Body of pancreas (tissue), 4 donors: Measurements from ENCODE around the gene SMARCA2. TPM values are rescaled to one million over a fixed set of nuclear protein-coding genes. Genes with fewer than 3 reads are reported as not detected.

Experiments
- ATAC-seq: fragments of 150-250 bp; one replicate; pipeline ENCODE4 v1.9.1; 2016
- DNase-seq, 4 donors: peaks; one replicate each; pipeline ENCODE4 v3.0.0-alpha.2; 2019
- H3K27ac ChIP-seq, 4 donors: fragments of 200-600 bp; sonication (generic); 1 replicate in 3 of 4; 2 replicates in 1 of 4; pipeline versions ENCODE4 v1.5.1 to v1.6.1; 2016 to 2019; ENCODE audit warnings: mild to moderate bottlenecking in 1 of 4, mixed read lengths in 1 of 4, moderate library complexity in 1 of 4
- H3K27me3 ChIP-seq, 2 donors: fragments of 200-600 bp; sonication (generic); one replicate each; pipeline ENCODE4 v1.6.0; 2016; ENCODE audit warnings: mild to moderate bottlenecking in 1 of 2
- H3K36me3 ChIP-seq, 2 donors: fragments of 200-600 bp; sonication (generic); replicated peaks in 1 of 2; 2 replicates each; pipeline ENCODE4 v1.5.1; 2016; ENCODE audit warnings: low read depth in 2 of 2; ENCODE audit not compliant: insufficient read depth in 1 of 2
- H3K4me1 ChIP-seq: fragments of 200-600 bp; sonication (generic); one replicate; pipeline ENCODE4 v1.6.0; 2016
- H3K4me3 ChIP-seq, 2 donors: fragments of 200-600 bp; sonication (generic); 1 replicate in 1 of 2; 2 replicates in 1 of 2; pipeline ENCODE4 v1.5.1; 2016 to 2019
- H3K9me3 ChIP-seq, 3 donors: fragments of 200-600 bp; sonication (generic); 1 replicate in 2 of 3; 2 replicates in 1 of 3; pipeline ENCODE4 v1.5.1; 2016
- POLR2A ChIP-seq, 3 donors: fragments of 450-650 bp; IDR thresholded peaks; one replicate each; pipeline ENCODE4 v1.6.1; 2016; ENCODE audit warnings: antibody characterized with exemption in 3 of 3, mild to moderate bottlenecking in 2 of 3
- WGBS, 2 donors: methylation state at CpG; one replicate each; pipeline ENCODE4 v1.1.5; 2017; 5-methylcytosine and 5-hydroxymethylcytosine counted together
- intact Hi-C: fragments of 100-400 bp; cut with DNase I; formaldehyde crosslinking; loops from one replicate; pipeline ENCODE4 v1.15.1; 2023
- total RNA-seq, 2 donors: library from RNA; depleted of rRNA; stranded (reverse); fragments of >200 nt; gene quantifications; one replicate each; pipeline ENCODE4 v1.1.0, GENCODE V29; 2016
- TF ChIP-seq, protein P1 (sequence below), 7 experiments: fragments of 450-650 bp in 4 of 7; fragments of 200-600 bp in 3 of 7; sonication (generic) in 3 of 7; IDR thresholded peaks; one replicate each; pipeline ENCODE4 v1.5.1; 2016 to 2019; ENCODE audit warnings: antibody characterized with exemption in 7 of 7

SMARCA2 gene
- total RNA-seq, 2 donors from 2014 or later, result 83.8 to 117 TPM

DNA sequence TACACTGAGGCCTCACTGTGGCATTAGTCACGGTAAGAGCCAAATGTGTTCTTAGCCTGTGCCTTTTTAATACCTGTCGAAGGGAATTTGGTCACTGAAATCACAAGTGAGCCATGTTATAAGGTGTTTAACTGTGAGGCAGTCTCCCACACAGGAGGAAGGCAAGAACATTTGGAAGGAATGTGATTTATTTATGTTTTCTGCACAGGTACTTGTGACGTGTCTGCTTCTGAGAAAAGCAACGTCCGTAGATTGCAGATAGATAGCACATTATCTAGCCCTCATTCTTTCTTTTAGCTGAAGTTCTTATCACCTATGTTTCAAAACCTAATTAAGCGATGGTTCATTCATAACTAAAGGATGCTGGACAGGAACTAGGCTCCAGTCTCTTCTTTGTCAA is 19.0 kb upstream of the SMARCA2 start:
- intact Hi-C loops, result no loop called here
- no peaks in the 10 kb centered on the region for H3K9me3 ChIP-seq
- no peaks in the 10 kb centered on the region for H3K4me1 ChIP-seq
- DNase-seq (no peak), ATAC-seq (no peak)
- TF ChIP-seq, protein P1, sequence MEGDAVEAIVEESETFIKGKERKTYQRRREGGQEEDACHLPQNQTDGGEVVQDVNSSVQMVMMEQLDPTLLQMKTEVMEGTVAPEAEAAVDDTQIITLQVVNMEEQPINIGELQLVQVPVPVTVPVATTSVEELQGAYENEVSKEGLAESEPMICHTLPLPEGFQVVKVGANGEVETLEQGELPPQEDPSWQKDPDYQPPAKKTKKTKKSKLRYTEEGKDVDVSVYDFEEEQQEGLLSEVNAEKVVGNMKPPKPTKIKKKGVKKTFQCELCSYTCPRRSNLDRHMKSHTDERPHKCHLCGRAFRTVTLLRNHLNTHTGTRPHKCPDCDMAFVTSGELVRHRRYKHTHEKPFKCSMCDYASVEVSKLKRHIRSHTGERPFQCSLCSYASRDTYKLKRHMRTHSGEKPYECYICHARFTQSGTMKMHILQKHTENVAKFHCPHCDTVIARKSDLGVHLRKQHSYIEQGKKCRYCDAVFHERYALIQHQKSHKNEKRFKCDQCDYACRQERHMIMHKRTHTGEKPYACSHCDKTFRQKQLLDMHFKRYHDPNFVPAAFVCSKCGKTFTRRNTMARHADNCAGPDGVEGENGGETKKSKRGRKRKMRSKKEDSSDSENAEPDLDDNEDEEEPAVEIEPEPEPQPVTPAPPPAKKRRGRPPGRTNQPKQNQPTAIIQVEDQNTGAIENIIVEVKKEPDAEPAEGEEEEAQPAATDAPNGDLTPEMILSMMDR (IDR thresholded peaks at IDR 0.05), result no peak
- TF ChIP-seq POLR2A (IDR thresholded peaks at IDR 0.05), result no peak
- no peak overlapping the region for H3K27ac ChIP-seq
- 84 to 89% methylated on average over 6 of the region's 6 CpGs for WGBS, 2 donors
- H3K36me3 ChIP-seq, result no peaks in the 10 kb centered on the region
- H3K4me3 ChIP-seq, result no peak overlapping the region
- H3K27me3 ChIP-seq, result no peaks in the 10 kb centered on the region

DNA sequence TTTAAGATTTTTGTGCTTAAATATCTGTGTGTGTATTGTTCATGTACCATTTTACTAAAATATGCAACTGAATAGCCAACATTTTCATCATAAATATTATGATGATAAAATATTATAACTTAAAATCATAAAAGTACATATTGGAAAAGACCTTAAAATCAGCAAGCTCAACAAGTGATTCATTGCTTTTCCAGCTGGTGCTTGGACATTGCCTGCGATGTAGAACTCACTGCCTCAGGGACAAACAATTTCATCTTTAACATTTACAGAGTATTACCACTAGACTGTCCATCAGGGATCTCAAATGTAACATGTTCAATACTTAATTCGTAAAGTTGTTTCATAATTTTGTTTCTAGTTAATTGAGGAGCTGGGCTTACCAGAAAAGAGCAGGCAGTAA is 17.5 kb upstream of the SMARCA2 start:
- Histone ChIP-seq H3K27me3 (no peaks in the 10 kb centered on the region), H3K9me3 (no peaks in the 10 kb centered on the region), H3K36me3 (no peaks in the 10 kb centered on the region), H3K4me3 (no peak overlapping the region), H3K4me1 (no peaks in the 10 kb centered on the region), H3K27ac (no peak overlapping the region)
- TF ChIP-seq POLR2A (IDR thresholded peaks at IDR 0.05), result no peak
- TF ChIP-seq, protein P1 (IDR thresholded peaks at IDR 0.05), result no peak
- 71 to 79% methylated on average over 2 of the region's 2 CpGs for WGBS, 2 donors
- DNase-seq, result no peak
- intact Hi-C loops, result no loop called here
- ATAC-seq, result no peak

DNA sequence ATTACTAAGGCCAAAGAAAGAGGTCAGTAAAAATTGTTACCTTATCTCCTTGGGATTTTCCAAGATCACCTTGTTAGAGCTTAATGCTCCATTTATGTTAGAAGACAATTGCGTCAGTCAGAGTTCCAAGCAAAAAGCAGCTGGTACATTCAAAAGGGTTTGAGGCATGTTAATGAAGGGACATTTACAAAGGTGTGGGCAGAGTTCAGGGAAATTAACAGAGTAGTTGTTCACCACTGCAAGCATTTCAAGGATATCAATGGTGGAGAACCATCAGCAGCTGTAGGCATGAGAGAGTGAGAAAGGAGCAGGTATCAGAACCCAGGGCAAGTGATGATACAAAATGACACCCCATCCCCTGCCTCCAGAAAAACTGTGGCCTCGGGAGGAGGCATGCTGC is 17.0 kb upstream of the SMARCA2 start:
- H3K9me3 ChIP-seq, result no peaks in the 10 kb centered on the region
- no peak for ATAC-seq
- no peak overlapping the region for H3K4me3 ChIP-seq
- DNase-seq, result no peak
- no peaks in the 10 kb centered on the region for H3K27me3 ChIP-seq
- intact Hi-C loops, result no loop called here
- TF ChIP-seq, protein P1 (IDR thresholded peaks at IDR 0.05), result no peak
- no peak for TF ChIP-seq POLR2A (IDR thresholded peaks at IDR 0.05)
- WGBS, 2 donors, result 44 to 57% methylated on average over 2 of the region's 2 CpGs
- H3K36me3 ChIP-seq, result no peaks in the 10 kb centered on the region
- H3K27ac ChIP-seq, result no peak overlapping the region
- H3K4me1 ChIP-seq, result no peaks in the 10 kb centered on the region

DNA sequence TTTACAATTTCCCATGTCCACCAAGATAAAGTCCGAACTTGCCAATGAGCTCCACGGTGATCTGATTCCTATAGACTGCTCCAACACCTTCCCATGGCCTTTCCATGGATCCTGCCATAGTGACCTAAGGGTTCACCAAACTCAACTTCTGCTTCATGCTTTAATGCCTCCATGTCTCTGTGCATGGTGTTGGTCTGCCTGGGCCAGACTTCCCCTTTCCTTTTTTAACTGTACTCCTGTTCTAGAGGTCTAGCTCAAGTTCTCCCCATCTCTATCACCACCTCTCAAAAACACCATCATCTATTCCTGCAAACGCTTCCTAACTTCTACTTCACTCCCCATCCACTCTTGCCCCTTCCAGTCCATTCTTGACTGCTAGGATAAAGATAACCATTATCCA is 14.8 kb upstream of the SMARCA2 start:
- intact Hi-C loops, result no loop called here
- WGBS, 2 donors, result 95 to 98% methylated on average over 3 of the region's 3 CpGs
- Histone ChIP-seq H3K36me3 (no peaks in the 10 kb centered on the region), H3K27ac (no peak overlapping the region), H3K4me3 (no peak overlapping the region), H3K4me1 (no peaks in the 10 kb centered on the region), H3K9me3 (no peaks in the 10 kb centered on the region), H3K27me3 (no peaks in the 10 kb centered on the region)
- ATAC-seq, result no peak
- no peak for DNase-seq
- no peak for TF ChIP-seq POLR2A (IDR thresholded peaks at IDR 0.05)
- TF ChIP-seq, protein P1 (IDR thresholded peaks at IDR 0.05), result no peak

DNA sequence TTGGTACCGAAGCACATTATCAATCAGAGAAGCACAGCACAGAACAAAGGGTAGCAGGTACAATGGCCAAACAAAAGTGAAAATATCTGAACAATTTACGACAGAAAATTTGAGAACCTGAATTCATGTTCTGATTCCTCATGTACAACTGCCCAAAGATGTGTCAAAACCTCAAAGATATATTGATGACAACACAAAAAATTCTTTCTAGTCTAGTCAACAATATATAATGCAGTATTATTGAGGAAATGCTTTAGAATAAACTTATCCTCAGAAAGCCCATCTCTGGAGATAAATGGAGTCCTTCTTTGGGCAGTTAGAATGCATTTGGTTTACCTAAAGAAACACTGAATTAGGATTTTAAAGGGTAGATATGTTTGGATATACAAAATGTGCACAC is 6.8 kb upstream of the SMARCA2 start:
- Histone ChIP-seq H3K4me1 (no peaks in the 10 kb centered on the region), H3K36me3 (no peaks in the 10 kb centered on the region), H3K4me3 (no peak overlapping the region), H3K27me3 (no peaks in the 10 kb centered on the region), H3K9me3 (no peaks in the 10 kb centered on the region), H3K27ac (no peak overlapping the region)
- intact Hi-C loops, result no loop called here
- ATAC-seq (no peak), DNase-seq (no peak)
- TF ChIP-seq, protein P1 (IDR thresholded peaks at IDR 0.05), result no peak
- TF ChIP-seq POLR2A (IDR thresholded peaks at IDR 0.05), result no peak
- 83 to 90% methylated on average over 2 of the region's 2 CpGs for WGBS, 2 donors
